CD4-positive, alpha-beta T cell treated with Interleukin-6 for 4 hours (primary cell): ENCODE results near the gene STX4.

Experiments used
- DNase-seq: peaks from one replicate; pipeline ENCODE4 v3.0.0-alpha.2; 2020; ENCODE audit warnings: mixed read lengths

Gene STX4

GRCh38 chr16:31085411-31085810 lies 52.1 kb downstream of the STX4 start:
- no peak for DNase-seq

DNA sequence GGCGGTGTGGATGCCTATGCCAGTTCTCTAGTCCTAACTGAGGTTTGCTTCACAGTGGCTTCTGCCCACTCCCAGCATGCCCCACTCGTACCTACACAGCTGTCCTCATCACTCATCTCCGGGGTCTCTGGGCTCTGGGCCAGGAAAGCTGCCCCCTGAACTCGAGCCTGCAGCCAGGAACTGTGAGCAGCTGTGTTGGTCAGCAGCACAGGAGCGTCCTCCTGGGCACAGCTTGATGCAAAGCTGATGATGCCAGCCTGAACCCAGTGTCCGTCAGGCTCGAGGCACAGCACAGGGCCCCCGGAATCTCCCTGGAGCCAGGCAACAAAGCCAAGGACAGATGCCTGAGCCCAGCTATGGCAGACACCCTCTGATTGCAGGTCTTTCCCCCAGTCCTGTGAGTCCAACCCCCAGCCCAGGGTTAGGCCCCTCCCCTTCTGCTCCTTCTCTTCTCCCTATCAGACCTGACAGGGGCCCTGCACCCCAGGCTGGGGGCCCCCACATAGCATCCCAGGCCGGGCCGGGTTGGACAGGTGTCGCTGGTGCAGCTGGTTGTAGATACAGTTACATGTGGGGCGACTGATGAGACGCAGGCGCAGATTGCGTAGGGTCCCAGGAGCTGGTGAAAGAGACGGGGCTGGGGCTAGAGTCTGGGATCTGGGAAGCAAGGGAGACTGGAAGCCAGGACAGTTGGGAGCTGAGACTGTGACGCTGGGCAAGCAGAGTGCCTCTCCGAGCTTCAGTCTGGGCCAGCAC lies 52.7 kb downstream of the STX4 start:
- no peak for DNase-seq

- no peak for DNase-seq
These were observed 53.2 kb downstream of the STX4 start for GRCh38 chr16:31086629-31086906.

DNA sequence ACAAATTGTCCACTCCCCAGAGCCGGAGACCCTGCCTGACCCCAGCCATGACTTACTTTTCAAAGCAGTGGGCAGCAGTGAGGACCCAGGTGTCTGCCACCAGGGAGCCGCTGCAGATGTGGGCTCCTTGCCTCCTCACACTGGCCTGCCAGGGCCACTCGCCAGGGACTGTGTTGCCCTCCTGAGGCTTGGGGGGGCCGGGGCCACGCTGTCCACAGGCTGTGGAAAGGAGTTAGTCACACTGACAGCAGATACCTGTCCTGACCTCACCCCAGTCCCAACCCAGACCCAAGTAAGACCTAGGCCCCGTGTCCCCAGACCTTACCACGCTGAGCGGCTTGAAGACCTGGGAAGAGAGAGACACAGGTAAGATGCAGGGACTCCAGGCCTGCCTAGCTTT lies 54.1 kb downstream of the STX4 start:
- DNase-seq, result no peak

DNA sequence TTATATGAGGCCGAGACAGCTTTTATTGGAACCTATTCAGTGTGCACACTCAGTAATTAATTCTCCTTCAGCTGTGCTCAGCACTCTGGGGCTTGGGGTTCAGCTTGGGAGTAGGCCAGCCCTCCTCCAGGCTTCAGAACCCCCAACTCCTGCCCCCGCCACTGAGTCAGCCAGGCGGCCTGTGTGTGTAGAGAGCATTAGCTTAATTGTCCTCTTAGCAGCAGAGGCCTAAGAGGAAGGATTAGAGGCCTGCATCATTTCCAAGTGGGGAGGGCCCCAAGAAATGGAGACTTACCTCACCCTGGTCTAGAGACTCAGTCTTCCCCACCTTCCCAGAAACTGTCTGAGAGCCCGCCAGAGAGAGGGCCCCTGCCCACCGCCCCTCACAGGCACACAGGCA lies 54.6 kb downstream of the STX4 start:
- DNase-seq, result no peak

DNA sequence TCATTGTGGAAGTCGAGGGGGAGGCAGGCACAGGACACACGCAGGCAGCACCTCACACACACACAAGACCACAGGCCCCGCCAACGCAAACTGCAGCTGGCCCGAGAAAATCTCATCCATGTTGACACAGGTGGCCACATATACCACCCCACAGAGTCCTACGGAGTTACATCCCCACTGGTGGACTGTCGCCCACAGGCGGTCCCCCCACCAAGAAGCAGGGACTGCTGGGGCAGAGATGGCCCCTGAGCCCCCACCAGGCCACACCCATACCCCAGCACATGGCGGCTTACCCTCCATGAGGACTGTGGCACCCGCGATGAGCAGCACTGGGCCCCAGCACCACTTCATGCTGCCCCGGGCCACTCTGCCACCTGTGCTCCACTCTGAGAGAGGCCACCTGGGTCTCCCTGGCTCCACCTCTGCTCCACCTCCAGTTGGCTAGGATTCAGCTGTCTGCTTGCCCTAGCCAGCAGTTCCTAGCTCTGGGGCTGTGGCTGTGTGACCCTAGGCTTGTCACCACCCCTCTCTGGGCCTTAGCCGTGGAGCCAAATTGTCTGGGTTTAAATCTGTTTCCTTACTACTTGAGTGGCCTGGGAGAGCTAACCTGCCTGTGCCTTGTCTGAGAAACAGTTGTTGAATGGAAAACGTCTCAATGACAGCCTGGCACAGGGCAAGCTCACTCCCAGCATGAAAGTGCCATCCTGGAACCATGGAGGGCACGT lies 55.3 kb downstream of the STX4 start, which contains the start of gene PRSS53:
TSS of gene PRSS53 (minus strand) at position 485 of the 725 bp plus-strand sequence. CDS start at position 351, 134 bp downstream.
- DNase-seq, result no peak

GRCh38 chr16:31089199-31089598 lies 55.8 kb downstream of the STX4 start:
- DNase-seq, result no peak
